T1000 (cell line): Measurements from ENCODE around the gene WLS.

ENCODE experiments used
- DNase-seq: peaks from one replicate; lab custom pipeline; 2025; ENCODE audit warnings: mixed read lengths; lab: John Stamatoyannopoulos, UW

WLS gene

GRCh38 chr1:68227598-68227997 lies 4.7 kb downstream of the WLS start:
- DNase-seq: no peak

DNA sequence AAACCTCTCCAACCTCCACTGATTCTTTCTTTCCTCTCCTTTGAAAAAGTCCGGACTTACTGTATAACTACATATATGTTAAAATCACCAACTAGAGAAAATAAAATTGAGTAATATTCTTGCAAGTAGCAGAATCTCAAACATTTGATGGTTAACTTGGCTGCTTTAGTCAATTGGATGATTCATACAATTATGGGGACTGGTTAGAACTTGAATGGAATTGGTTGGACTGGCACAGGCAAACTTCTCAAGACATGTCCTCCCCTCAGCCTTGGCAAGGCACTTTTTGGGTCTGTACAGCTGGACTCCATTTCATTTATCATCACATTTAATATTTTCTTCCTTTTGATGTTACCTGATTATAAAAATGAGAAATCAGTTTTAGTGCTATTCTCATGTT lies 6.5 kb downstream of the WLS start:
- DNase-seq: no peak

GRCh38 chr1:68223687-68224086 lies 8.6 kb downstream of the WLS start:
- DNase-seq: no peak

GRCh38 chr1:68221980-68222373 lies 10.3 kb downstream of the WLS start:
- no peak for DNase-seq

GRCh38 chr1:68221001-68221979 lies 11.0 kb downstream of the WLS start:
- DNase-seq: no peak

- DNase-seq: no peak
These were observed 11.9 kb downstream of the WLS start for GRCh38 chr1:68220420-68220819.

GRCh38 chr1:68218490-68218889 lies 13.8 kb downstream of the WLS start:
- no peak for DNase-seq

- no peak for DNase-seq
These were observed 14.7 kb downstream of the WLS start for GRCh38 chr1:68217618-68218017.

- no peak for DNase-seq
These were observed 15.2 kb downstream of the WLS start for GRCh38 chr1:68217060-68217554.

GRCh38 chr1:68216089-68216772 lies 16.1 kb downstream of the WLS start:
- DNase-seq: no peak

DNA sequence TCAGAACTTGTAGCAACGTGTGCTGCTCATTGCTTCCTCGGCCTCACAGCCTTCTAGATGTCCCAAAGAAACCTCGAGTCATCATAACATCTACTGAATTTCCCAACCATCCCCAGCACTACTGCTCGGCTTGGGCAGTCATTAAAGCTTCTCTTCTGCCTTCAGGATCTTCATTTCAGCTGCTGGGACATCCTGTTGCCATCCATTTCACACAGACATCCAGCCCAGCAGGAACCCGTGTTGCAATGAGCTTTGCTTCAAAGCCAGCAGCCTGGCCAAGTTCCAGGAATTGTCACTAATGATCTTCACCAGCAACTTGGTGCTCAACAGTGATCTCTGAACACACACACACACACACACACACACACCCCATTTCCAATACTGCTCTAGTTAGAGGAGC lies 18.5 kb downstream of the WLS start:
- no peak for DNase-seq

GRCh38 chr1:68211761-68212380 lies 20.5 kb downstream of the WLS start:
- DNase-seq: no peak

DNA sequence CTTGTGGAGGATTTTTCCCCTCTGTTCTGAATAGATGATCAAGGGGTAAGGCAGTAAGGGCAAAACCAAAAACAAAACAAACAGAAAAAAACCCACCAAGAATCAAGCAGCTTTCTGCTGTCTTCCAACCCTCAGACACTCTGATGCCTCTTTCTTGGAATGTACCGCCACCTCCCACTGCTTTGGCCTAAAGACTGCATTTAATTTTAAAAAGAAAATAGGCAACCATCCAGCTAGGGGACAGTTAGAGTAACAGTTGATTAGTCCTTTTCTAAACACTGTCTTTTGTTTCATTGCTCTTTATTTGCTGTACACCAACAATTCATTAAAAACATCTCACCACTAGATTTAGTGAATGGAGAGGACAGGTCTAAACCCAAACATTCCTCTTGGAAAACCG lies 21.5 kb downstream of the WLS start:
- no peak for DNase-seq

GRCh38 chr1:68210027-68210426 lies 22.3 kb downstream of the WLS start:
- no peak for DNase-seq

- DNase-seq: no peak
These were observed 25.3 kb downstream of the WLS start for GRCh38 chr1:68206848-68207689.

DNA sequence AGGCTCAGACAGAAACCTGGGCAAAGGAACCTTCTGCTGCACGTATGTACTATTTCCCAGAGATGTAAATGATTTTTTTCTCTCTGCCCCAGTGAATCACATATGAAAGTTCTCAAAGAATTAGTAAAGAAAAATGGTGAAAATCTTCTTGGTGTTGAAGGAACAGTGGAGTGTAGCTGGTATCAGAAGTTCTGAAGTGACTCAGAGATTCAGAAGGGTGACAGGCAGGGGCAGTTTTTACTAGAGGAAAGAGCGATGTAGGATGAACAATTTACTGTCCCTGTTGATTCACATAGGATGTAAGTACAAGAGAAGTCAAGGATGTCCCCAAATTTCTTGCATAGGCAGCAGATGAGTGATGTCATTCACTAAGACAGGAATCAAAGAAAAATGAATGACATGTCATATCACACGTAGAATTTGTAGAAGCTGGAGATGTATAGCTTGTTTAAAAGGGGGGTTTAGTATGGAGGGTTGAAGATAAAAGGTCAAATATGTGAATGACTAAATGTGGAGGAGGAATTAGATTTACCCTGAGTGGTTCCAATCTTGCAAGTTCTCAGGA lies 26.4 kb downstream of the WLS start:
- DNase-seq: no peak

DNA sequence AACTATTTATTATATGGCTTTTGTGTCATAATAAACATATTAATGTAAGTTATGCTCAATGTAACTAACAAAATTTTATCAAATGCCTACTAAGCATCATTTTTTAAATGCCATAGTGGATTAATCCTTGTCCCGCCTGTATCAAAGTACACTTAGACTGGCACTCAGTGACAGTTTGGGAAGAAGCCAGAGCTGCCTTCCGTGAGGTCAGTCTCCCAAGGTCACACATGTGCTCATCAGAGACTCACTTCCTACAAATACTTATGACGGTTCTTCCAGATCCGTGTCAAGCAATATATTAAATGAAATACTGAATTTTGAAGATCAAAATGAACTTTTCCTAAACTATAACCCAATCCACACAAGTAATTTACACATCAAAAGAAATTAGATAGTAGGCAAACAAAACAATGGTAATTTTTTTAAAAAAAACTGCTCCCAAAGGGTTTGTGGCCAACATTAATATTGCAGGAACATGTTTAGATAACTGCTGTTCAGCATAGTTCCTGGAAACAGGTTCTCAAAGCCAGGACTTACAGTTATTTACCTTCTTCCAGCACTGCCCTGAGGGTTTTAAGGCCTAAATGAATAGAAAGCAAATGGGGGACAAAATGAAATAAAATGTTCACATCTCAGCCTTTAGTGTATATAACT lies 27.2 kb downstream of the WLS start:
- DNase-seq: no peak

GRCh38 chr1:68202239-68202832 lies 30.0 kb downstream of the WLS start:
- DNase-seq: no peak

GRCh38 chr1:68201546-68202238 lies 30.6 kb downstream of the WLS start:
- DNase-seq: no peak

DNA sequence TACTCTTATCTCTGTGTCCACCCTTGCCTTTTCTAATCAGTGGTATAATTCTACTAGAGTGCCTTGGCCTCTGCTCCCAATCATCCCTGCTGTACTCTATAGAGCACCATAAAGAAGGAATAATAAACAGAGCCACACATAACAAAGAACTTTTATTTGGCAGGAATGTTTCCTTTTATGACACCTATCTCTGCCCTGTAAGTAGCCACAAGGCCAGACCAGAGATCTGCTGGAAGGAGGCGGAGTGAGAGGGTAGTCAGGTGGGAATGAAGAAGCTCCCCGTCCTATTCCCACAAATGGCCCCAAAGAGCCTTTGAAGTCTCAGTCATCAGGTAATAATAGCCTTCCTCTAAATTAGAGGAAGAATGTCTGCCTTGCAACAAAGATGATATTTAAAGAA lies 32.7 kb downstream of the WLS start:
- DNase-seq: no peak
